Forelimb muscle (tissue), 1 donor: ENCODE results near the gene RIC8A. TPM values are rescaled to one million over a fixed set of nuclear protein-coding genes. Genes with fewer than 3 reads are reported as not detected.

Source experiments
- DNase-seq: peaks from one replicate; pipeline ENCODE4 v3.0.0-alpha.2; 2013; ENCODE audit warnings: low read depth
- polyA plus RNA-seq: library from polyadenylated mRNA; unstranded; fragments of 120-200 nt; gene quantifications from one replicate; pipeline ENCODE4 v1.2.1, GENCODE V29; 2013; ENCODE audit not compliant: insufficient read length

Gene RIC8A
- polyA plus RNA-seq, 1 donor, result 60.2 TPM

DNA sequence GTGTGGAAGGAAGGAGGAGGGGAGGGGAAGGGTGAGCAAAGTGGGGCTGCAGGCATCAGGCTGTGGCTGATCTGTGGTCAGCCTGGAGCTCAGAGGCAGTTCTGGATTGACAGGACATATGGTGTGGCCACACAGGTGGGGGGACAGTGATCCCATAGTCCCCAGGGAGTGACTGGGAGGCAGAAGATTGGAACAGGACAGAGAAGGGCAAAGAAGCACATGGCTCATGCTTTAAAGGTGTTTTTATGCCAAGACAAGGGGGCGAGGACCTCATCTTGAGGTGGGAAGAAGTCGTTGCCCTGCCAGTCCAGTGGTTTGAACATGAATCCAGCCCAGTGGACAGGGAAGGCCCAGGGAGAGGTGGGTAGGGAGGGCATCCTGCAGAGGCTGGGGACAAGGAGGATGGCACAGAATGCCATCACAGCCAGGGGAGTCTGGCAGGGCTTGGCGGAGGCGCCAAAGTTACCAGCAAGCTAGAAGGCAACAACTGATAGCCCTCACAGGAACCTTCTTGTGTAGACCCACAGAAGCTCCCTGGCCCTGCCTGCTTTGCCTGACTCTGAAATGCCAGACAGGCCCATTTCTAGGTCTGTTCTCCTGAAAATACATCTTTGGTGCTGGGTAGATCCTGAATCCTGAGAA is 3.4 kb upstream of the RIC8A start:
- no peak for DNase-seq

DNA sequence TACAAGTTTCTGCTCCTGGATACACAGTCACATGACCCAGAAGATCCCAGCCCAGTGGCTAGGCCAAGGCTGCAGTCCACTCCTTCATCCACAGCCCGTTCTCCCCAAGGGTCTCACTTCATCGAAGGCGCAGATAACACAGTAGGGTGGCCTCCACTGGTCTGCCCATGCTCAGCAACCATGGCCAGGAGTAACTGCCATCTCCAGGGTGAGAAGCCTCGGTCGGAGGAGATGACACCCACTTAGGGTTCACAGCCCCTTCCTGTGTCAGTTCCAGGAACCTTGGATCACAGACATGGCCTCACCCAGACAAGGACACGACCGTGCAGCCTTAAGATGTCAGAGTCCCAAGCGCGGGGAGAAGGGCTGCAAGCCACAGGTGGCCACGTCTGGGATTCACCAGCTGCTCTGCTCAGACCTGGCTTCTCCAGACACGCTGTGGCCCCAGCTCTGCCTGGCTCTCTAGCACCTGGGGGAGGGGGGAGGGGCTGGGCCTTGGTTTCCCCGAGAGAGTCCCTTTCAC is 2.9 kb upstream of the RIC8A start:
- DNase-seq, result no peak

DNA sequence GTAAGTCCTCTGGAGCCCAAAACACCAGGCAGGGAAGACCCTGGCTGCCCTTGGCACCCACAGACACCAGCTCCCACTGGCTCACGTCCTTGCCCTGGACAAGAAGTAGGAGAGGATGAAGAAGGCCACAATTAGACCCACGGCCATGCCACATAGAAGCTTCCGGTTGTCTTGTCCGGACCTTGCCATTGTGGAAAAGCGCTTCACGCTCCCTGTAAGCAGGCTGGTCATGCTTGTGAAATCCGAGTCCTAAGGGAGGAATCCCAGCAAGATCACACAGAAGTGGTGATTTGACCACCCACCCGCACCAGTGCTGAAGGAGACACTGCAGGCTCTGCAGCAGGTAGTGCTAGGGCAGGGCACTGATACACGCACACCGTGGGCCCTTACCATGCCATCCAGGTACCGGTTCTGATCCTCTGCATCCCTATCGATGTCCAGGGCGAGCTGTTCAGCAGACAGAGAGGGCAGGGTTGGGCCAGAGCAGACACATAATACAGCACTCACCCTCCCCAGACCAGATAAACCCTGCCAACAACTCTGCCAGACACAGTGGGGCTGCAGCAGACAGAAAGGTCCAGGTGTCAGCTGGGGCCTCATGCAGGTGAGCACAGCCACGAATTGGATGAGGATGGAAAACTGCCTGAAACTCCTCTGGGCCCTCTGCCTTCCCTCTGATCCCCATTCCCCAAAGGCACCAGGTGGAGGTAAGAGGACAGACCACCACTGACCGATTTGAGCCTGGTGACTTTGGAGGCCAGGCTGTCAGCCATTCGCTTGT is 2.1 kb upstream of the RIC8A start:
- no peak for DNase-seq

GRCh38 chr11:206002-206384 is 1.5 kb upstream of the RIC8A start:
- DNase-seq, result no peak

GRCh38 chr11:206526-207207 is 841 bp upstream of the RIC8A start:
- DNase-seq, result no peak

DNA sequence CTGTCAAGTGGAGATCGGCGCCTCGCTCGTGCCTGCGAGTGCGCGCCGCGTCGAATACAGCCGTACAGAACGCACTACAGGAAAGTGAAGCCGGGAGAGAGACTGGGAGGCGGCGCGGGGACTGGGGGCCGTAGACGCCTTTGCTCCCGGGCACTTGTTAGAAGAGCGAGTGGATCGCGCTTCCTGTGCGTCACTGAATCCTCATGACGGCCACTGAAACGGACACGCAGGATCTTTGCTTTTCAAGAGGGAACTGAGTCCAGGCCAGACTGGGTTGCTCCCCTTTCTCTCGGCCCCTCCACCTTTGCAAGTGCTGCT is 314 bp downstream of the RIC8A start:
- DNase-seq, result no peak

GRCh38 chr11:208181-208916 is 841 bp downstream of the RIC8A start:
- peak; percentile 59 for DNase-seq

DNA sequence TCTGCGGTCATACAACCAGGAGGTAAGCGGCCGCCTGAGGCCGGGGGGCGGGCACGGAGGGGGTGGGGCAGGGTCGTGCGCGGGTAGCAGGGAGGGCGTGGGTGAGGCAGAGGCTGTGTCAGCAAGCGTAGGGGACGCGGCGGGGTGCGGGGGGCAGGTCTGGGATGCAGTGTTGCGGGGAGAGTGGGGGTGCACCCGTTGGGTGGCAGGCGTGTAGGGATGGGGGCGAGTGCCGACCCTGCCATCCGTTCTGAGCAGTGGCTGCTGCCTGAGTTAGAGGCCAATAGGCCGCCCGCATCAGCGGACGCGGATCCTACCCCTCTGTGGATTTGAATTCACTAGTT is 1.4 kb downstream of the RIC8A start:
- no peak for DNase-seq

- no peak for DNase-seq
Observed at GRCh38 chr11:209275-210121, 2.0 kb downstream of the RIC8A start.

GRCh38 chr11:210122-210802 is 2.8 kb downstream of the RIC8A start:
- no peak for DNase-seq

GRCh38 chr11:210803-211180 is 3.3 kb downstream of the RIC8A start:
- DNase-seq, result no peak

- no peak for DNase-seq
Observed at GRCh38 chr11:211295-211694, 3.8 kb downstream of the RIC8A start.

- no peak for DNase-seq
Observed at GRCh38 chr11:211741-212140, 4.2 kb downstream of the RIC8A start.

DNA sequence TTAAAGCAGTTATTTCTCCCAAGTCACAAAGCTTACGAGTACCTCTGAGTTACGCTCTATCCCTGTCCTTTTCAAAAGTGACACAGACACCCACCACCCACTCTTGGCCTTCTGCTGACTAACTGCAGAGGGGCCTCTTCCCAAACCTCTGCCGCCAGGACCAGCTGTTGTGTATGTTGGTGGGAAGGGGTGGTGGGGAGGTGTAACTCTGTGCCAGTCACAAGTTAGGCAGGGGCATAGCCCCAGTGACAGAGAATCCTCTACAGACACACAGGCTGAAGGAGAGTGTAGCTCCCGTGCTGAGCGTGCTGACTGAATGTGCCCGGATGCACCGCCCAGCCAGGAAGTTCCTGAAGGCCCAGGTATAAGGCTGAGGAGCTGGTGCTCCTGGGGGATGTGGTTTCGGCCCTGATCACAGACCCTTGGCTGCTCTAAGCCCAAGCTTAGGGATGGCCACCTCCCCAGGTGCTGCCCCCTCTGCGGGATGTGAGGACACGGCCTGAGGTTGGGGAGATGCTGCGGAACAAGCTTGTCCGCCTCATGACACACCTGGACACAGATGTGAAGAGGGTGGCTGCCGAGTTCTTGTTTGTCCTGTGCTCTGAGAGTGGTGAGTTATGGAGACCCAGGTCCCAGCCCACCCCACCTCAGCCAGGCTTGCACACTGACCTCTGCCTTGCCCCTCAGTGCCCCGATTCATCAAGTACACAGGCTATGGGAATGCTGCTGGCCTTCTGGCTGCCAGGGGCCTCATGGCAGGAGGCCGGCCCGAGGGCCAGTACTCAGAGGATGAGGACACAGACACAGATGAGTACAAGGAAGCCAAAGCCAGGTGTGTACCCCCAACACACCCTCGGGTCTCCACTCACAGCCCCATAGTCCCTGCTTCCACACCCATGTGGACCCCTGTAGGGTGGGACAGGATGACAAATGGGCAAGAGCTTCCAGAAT is 4.9 kb downstream of the RIC8A start:
- DNase-seq, result no peak

DNA sequence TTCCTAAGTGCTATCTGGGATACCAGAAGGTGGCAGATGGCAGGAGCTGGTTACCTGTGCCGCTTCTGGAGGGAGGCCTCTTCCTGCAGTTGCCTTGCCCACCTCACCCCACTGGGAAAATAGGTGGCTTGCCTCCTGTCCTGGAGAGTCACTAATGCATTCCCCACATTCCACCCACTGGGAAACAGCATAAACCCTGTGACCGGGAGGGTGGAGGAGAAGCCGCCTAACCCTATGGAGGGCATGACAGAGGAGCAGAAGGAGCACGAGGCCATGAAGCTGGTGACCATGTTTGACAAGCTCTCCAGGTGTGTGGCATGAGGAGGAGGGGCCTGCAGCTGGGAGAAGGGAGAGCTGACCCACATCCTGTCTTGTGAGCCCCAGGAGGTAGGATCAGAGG is 5.6 kb downstream of the RIC8A start:
- no peak for DNase-seq

DNA sequence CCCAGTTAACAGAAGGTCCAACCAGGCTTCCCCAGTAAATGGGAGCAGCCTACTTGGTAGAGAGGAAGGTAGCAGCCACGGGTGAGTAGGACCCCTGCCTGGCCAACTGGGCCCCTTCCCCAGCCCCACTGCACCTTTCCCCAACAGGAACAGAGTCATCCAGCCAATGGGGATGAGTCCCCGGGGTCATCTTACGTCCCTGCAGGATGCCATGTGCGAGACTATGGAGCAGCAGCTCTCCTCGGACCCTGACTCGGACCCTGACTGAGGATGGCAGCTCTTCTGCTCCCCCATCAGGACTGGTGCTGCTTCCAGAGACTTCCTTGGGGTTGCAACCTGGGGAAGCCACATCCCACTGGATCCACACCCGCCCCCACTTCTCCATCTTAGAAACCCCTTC is 6.6 kb downstream of the RIC8A start:
- DNase-seq, result no peak

DNA sequence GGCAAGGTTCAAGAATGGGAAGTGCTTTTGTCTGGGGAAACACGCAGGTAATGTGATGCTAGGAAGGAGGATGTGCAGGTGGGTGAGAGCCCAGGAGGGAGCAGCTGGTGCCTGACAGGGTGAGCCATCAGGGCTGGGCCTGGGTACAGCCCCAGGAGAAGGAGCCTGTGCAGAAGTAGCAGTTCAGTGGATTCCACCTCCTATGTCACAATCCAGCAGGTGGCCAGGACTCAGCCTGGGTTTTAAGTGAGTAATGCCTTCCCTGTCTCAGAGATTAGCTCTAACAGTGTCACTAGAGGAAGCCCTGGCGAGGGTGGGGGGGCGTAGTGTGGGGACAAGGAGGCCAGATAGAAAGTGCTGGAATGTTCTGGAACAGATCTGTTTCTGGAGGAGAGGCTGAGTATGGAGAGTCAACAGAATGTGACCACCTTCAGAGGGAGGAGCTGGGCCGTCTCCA is 8.1 kb downstream of the RIC8A start:
- DNase-seq, result no peak

- no peak for DNase-seq
Observed at GRCh38 chr11:216081-216974, 8.8 kb downstream of the RIC8A start.

- no peak for DNase-seq
Observed at GRCh38 chr11:217704-218103, 10.2 kb downstream of the RIC8A start.
